ENCODE measurements around the gene RTCA.

DNA sequence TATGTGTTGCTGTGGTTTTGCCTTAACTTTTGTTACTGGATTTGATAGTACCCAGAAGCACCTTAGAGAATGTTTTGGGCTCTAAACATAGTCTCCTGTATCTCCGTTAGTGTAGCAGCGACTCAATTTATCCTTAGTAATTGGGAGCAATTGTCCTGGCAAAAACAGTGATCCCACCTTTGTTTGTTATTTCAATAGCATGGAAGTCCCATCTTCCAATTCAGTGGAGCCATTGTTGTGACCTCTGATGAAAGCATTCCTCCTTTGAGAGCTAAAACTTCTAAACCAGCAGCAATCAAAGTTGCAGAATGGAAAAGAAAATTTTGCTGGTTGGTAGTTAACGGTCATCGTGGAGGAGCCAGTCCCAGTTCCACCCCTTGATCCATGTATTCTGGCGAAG, 34.7 kb downstream of the RTCA start:
- TF ChIP-seq ZNF384 (IDR thresholded peaks at IDR 0.05) (no peak), SUZ12 (IDR thresholded peaks at IDR 0.05) (no peak), FOXK2 (IDR thresholded peaks at IDR 0.05) (no peak), TARDBP (IDR thresholded peaks at IDR 0.05) (no peak), SP1 (IDR thresholded peaks at IDR 0.05) (no peak), ARNT (IDR thresholded peaks at IDR 0.05) (no peak), FOXA1 (IDR thresholded peaks at IDR 0.05) (no peak), ELF4 (IDR thresholded peaks at IDR 0.05) (no peak)
- TF ChIP-seq, protein P1, sequence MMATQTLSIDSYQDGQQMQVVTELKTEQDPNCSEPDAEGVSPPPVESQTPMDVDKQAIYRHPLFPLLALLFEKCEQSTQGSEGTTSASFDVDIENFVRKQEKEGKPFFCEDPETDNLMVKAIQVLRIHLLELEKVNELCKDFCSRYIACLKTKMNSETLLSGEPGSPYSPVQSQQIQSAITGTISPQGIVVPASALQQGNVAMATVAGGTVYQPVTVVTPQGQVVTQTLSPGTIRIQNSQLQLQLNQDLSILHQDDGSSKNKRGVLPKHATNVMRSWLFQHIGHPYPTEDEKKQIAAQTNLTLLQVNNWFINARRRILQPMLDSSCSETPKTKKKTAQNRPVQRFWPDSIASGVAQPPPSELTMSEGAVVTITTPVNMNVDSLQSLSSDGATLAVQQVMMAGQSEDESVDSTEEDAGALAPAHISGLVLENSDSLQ (IDR thresholded peaks at IDR 0.05), result no peak

Data from HEK293T (cell line).